GM19025 (cell line): Measurements from ENCODE around the gene CFAP61.
"Not testable (repeated sequence)": the region's sequence is repeated elsewhere in the genome, so short reads cannot be mapped to it uniquely, and the experiment has no call there.

ENCODE experiments used
- ATAC-seq: cut with Tn5 transposase; IDR thresholded peaks from one replicate; pipeline ENCODE4 v1.9.1; 2021; ENCODE audit warnings: mild to moderate bottlenecking, low read depth, moderate library complexity; ENCODE audit not compliant: unreplicated experiment

CFAP61 gene

GRCh38 chr20:20227013-20227571, 174.8 kb downstream of the CFAP61 start:
- ATAC-seq = no peak

GRCh38 chr20:20228351-20228750, 176.0 kb downstream of the CFAP61 start:
- no peak for ATAC-seq

- no peak for ATAC-seq
Observed at GRCh38 chr20:20229595-20229994, 177.3 kb downstream of the CFAP61 start.

- no peak for ATAC-seq
Observed at GRCh38 chr20:20230741-20231140, 178.4 kb downstream of the CFAP61 start.

- ATAC-seq = no peak
Observed at GRCh38 chr20:20231528-20232298, 179.4 kb downstream of the CFAP61 start.

GRCh38 chr20:20233041-20233514, 180.7 kb downstream of the CFAP61 start:
- no peak for ATAC-seq

GRCh38 chr20:20235681-20236080, 183.3 kb downstream of the CFAP61 start:
- ATAC-seq = no peak

- no peak for ATAC-seq
Observed at GRCh38 chr20:20237093-20237959, 185.0 kb downstream of the CFAP61 start.

GRCh38 chr20:20241976-20242375, 189.6 kb downstream of the CFAP61 start:
- ATAC-seq = no peak

- not testable (repeated sequence) for ATAC-seq
Observed at GRCh38 chr20:20244384-20244783, 192.1 kb downstream of the CFAP61 start.

GRCh38 chr20:20246996-20247633, 194.8 kb downstream of the CFAP61 start:
- ATAC-seq = no peak

- ATAC-seq = no peak
Observed at GRCh38 chr20:20248620-20249200, 196.4 kb downstream of the CFAP61 start.

GRCh38 chr20:20251317-20251716, 199.0 kb downstream of the CFAP61 start:
- no peak for ATAC-seq

- no peak for ATAC-seq
Observed at GRCh38 chr20:20251836-20252235, 199.5 kb downstream of the CFAP61 start.

GRCh38 chr20:20253039-20253743, 200.9 kb downstream of the CFAP61 start:
- ATAC-seq = no peak

- ATAC-seq = no peak
Observed at GRCh38 chr20:20253744-20254330, 201.5 kb downstream of the CFAP61 start.

- no peak for ATAC-seq
Observed at GRCh38 chr20:20255099-20255498, 202.8 kb downstream of the CFAP61 start.

GRCh38 chr20:20259533-20259932, 207.2 kb downstream of the CFAP61 start:
- no peak for ATAC-seq

GRCh38 chr20:20261159-20261558, 208.8 kb downstream of the CFAP61 start:
- ATAC-seq = no peak
